GM23248 (cell line): Measurements from ENCODE around the gene ZNF346.

Source experiments
- EZH2 ChIP-seq: fragments of 200-600 bp; sonication (generic); IDR thresholded peaks from 2 replicates; pipeline ENCODE4 v1.6.1; 2018; ENCODE audit warnings: antibody characterized with exemption, mild to moderate bottlenecking; ENCODE audit not compliant: insufficient read depth, poor library complexity, severe bottlenecking
- EZH2phosphoT487 ChIP-seq: fragments of 200-600 bp; sonication (generic); IDR thresholded peaks from 2 replicates; pipeline ENCODE4 v1.6.1; 2018; ENCODE audit warnings: antibody characterized with exemption, moderate library complexity, mild to moderate bottlenecking, low read depth; ENCODE audit not compliant: insufficient read depth

- TF ChIP-seq EZH2: no peak
- no peak for TF ChIP-seq EZH2phosphoT487
Measured at GRCh38 chr5:177003649-177004048, 18.8 kb upstream of the ZNF346 start.
